Lower leg skin (tissue), 4 donors: ENCODE results near the gene YY1. TPM values are rescaled to one million over a fixed set of nuclear protein-coding genes. Genes with fewer than 3 reads are reported as not detected.

Experiments used
- DNase-seq, 2 donors: peaks; one replicate each; pipeline ENCODE4 v3.0.0-alpha.2; 2019; ENCODE audit warnings: low spot score in 2 of 2
- H3K4me3 ChIP-seq: fragments of 200-600 bp; sonication (generic); 2 replicates; pipeline ENCODE4 v1.5.1; 2017; ENCODE audit warnings: mild to moderate bottlenecking, low read depth; ENCODE audit not compliant: poor library complexity, severe bottlenecking
- CTCF ChIP-seq, 3 donors: fragments of 450-650 bp; IDR thresholded peaks; one replicate each; pipeline ENCODE4 v1.5.1; 2016; ENCODE audit warnings: antibody characterized with exemption in 3 of 3, mild to moderate bottlenecking in 3 of 3, moderate library complexity in 2 of 3
- POLR2A ChIP-seq, 2 donors: fragments of 450-650 bp; IDR thresholded peaks; one replicate each; pipeline ENCODE4 v1.6.1; 2016 to 2017; ENCODE audit warnings: antibody characterized with exemption in 2 of 2, mild to moderate bottlenecking in 1 of 2, moderate library complexity in 1 of 2
- WGBS, 2 donors: methylation state at CpG; one replicate each; pipeline ENCODE4 v1.1.5; 2018; 5-methylcytosine and 5-hydroxymethylcytosine counted together
- intact Hi-C: fragments of 100-400 bp; cut with DNase I; formaldehyde crosslinking; loops from one replicate; pipeline ENCODE4 v1.15.0; 2023; ENCODE audit warnings: low total_unique reads
- total RNA-seq, 4 donors: library from RNA; depleted of rRNA; stranded (reverse); fragments of >200 nt; gene quantifications; one replicate each; pipeline ENCODE4 v1.1.0, GENCODE V29; 2016

Gene YY1
- total RNA-seq, 4 donors from 2014 or later = 46.7 to 61.5 (median 52.4) TPM

DNA sequence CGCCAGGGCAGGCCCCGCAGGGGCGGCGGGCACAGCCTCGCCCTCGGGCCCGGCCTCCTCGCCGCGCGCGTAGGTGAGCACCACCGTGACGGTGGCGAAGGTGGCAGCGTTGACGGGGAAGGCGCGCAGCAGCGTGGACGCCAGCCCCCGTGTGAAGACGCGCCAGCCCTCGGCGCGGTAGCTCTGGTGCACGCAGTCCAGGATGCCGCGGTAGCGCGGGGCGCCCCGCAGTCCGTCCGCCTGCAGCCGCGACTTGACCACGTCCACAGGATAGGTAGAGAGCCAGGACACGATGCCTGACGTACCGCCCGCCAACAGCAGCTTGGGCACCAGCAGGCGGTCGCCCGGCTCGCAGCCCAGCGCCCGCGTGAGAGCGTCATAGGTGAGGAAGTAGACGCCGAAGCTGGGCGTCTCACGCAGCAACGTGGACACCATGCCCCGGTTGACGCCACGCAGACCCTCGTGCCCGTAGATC lies 53.4 kb downstream of the YY1 start:
- TF ChIP-seq POLR2A (IDR thresholded peaks at IDR 0.05) (no peak), CTCF (IDR thresholded peaks at IDR 0.05) (no peak)
- intact Hi-C loops = no loop called here
- DNase-seq = peak in 1 of 2 donors; percentile 66
- no peak overlapping the region for H3K4me3 ChIP-seq
- WGBS, 2 donors = 95 to 97% methylated on average over 42 to 58 of the region's 61 CpGs

DNA sequence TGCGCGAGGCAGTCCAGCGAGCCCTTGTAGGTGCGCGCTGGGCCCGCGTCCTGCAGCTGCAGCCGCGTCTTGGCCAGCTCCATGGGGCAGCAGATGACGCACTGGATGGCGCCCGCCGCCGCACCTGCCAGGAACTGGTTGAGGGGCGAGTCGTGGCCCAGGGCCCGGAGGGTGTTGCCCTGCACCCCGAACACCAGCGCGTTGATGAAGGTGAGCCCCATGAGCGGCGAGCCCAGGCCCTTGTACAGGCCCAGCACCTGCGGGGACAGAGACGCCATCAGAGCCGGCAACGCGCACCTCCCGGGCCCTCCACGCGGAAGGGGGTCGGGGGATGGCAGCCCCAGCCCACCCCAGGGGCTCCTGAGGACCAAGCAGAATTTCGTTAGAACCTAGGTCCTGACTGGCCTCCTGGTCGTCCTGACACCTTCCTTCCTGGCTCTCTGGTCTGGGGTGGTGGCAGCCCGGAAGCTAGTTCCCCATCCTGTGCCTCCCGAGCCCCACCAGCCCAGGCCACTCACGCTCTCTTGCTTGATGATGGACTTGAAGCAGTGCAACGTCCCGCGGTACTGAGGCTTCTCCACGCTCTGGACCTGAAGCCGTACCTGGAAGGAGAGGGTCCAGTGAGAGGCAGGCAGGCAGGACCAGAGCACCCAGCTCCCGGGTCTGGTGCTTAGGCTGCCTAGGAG lies 54.0 kb downstream of the YY1 start:
- peak in 1 of 2 donors; percentile 81 for DNase-seq
- intact Hi-C loops = no loop called here
- TF ChIP-seq CTCF (IDR thresholded peaks at IDR 0.05) = no peak
- TF ChIP-seq POLR2A (IDR thresholded peaks at IDR 0.05) = no peak
- H3K4me3 ChIP-seq = no peak overlapping the region
- 93 to 96% methylated on average over 35 to 37 of the region's 42 CpGs for WGBS, 2 donors

DNA sequence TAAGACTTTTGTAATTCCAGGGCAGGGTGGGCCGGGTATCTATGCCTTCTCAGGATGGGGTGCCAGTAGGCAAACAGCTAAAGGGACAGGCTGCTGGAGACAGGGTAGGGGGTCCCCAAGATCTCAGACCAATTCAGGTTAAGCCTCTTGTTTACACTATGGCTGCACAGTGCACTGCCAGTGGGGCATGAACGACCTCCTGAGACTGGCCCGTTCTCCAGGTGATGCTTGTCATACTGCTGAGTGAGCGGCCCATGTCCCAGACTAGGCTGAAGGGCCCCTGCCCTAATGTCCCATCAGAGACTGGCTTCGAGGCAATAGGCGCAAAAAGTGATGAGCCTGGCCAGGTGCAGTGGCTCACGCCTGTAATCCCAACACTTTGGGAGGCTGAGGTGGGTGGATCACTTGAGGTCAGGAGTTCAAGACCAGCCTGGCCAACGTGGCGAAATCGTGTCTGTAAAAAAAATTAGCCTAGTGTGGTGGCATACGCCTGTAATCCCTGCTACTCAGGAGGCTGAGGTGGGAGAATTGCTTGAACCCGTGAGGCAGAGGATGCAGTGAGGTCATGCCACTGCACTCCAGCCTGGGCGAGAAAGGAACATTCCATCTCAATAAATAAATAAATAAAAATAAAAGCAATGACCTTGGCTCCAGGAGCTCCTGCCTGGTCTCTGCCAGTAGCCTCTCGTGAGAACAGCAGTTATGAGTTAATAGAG lies 54.7 kb downstream of the YY1 start:
- TF ChIP-seq CTCF (IDR thresholded peaks at IDR 0.05) (no peak), POLR2A (IDR thresholded peaks at IDR 0.05) (no peak)
- DNase-seq = peak in 1 of 2 donors; percentile 48
- WGBS, 2 donors = 77 to 83% methylated on average over 14 of the region's 14 CpGs
- intact Hi-C loops = no loop called here
- no peak overlapping the region for H3K4me3 ChIP-seq

DNA sequence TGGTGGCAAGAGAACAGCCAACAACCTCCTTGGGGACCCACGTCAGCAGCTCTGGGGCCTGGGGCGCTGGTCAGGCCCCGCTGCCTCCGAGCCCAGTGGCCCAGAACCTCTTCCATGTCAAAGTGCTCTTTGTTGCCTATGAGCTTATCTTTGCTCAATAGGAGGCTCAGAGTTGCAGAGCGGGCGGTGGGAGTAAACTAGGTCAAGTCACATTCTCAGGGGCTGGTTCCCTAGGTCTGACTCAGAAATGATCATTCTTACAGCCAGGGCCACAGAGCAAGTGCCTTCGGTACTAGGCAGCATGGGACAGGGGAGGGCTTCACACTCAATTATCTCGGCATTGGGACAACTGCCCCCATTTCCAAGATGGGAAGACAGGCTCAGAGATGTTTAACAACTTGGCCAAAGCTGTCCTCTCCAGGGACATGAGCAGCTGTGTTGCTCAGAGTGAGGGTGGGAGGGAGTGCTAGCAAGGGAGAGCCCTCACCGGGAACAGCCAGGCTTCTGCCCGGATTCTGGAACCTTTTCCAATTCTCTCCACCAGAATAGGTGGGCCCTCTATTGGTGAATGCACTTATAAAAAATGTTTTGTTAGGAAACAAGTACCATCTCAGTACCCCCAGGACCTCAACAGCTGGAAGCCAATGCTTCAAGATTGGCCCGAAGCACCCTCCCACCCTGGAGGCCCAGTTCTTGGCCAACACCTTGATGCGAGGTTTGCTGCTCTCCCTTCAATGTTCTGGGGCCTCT lies 55.4 kb downstream of the YY1 start:
- 65 to 72% methylated on average over 12 of the region's 12 CpGs for WGBS, 2 donors
- intact Hi-C loops = no loop called here
- no peak for TF ChIP-seq CTCF (IDR thresholded peaks at IDR 0.05)
- no peak for TF ChIP-seq POLR2A (IDR thresholded peaks at IDR 0.05)
- DNase-seq = peak in 1 of 2 donors; percentile 81
- no peak overlapping the region for H3K4me3 ChIP-seq

DNA sequence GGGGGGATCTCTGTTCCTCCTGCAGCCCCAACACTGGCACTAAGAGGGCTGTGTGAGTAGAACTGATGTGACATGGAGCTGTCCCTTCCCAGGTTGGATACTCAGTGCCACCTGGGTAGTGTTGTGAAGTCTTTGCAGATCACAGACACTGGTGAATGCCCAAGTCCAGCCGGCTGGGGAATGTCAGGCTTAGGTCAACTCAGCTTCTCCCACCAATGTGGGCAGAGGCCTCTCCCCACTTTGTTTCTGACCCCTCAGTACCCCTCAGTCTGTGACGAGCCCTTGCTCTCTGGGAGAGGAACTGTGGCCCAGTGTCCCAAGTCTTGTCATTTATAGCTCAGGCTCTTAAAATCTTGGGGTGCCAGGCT lies 56.0 kb downstream of the YY1 start:
- intact Hi-C loops = no loop called here
- no peak overlapping the region for H3K4me3 ChIP-seq
- no peak for TF ChIP-seq CTCF (IDR thresholded peaks at IDR 0.05)
- TF ChIP-seq POLR2A (IDR thresholded peaks at IDR 0.05) = no peak
- peak in 1 of 2 donors; percentile 52 for DNase-seq
- WGBS, 2 donors = 83 to 88% methylated on average over 2 of the region's 2 CpGs
